ENCODE results near the gene MYEOV. TPM values are rescaled to one million over a fixed set of nuclear protein-coding genes. Genes with fewer than 3 reads are reported as not detected.

MYEOV gene
- not detected for polyA plus RNA-seq (2013, experiment 1 of 4)
- polyA plus RNA-seq (2013, experiment 2 of 4), result not detected
- polyA plus RNA-seq (2013, experiment 3 of 4), result not detected
- polyA plus RNA-seq (2013, experiment 4 of 4), result not detected

DNA sequence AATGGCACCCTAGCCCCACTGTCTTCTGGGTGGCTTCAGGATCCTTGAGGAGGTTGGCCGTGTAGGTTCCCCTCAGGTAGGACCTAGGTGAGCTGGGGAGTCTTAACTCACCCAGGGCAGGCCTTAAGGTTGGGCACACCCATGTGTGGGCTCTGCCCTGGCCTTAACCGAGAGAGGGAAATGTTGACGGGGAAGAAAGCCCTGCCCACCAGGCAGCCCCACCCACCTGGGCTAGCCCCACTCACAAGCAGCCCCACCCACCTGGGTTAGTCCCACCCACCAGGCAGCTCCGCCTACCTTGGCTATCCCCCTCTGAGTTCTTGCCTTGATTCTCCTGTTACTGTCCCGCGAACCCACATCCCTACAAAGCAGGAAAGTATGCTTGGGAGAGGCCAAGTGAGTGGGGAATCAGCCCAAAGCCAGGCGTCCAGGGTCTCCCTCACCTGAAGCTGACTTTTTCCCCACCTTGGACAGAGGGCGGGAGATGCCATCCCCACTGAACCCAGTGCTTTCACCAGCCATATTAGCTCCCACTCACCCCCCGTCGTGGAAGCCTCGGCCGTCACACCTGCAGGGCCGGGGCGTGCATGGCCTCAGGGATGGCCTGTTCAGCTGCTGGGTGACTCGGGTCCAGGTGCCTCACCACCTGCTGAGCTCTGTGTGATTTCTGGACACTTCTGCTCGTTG is at the start of gene MYEOV:
Gene MYEOV, plus strand, starts transcription at position 337 of the 687 bp plus-strand sequence. CDS start 1,200 bp downstream, outside the sequence.
- Histone ChIP-seq H3K27ac (ENCODE audit: insufficient read depth, low read depth, low read length, poor library complexity, severe bottlenecking) (no peak within 1 kb of the TSS), H3K27me3 (ENCODE audit: control insufficient read depth, insufficient read depth, low read length, poor library complexity, severe bottlenecking) (no peaks in the 10 kb centered on the region), H3K4me1 (ENCODE audit: control insufficient read depth, insufficient read depth, low read length) (peaks cover 5% of the 10 kb centered on the region), H3K4me3 (ENCODE audit: insufficient read depth, low read depth, low read length) (no peak within 1 kb of the TSS), H3K36me3 (ENCODE audit: control insufficient read depth, insufficient read depth, low read length) (no peaks in the 10 kb centered on the region), H3K9me3 (ENCODE audit: control insufficient read depth, low read length) (no peaks in the 10 kb centered on the region)
- whole genome bisulfite sequencing, 2 experiments, result 92% methylated on average over 16 of the region's 16 CpGs

DNA sequence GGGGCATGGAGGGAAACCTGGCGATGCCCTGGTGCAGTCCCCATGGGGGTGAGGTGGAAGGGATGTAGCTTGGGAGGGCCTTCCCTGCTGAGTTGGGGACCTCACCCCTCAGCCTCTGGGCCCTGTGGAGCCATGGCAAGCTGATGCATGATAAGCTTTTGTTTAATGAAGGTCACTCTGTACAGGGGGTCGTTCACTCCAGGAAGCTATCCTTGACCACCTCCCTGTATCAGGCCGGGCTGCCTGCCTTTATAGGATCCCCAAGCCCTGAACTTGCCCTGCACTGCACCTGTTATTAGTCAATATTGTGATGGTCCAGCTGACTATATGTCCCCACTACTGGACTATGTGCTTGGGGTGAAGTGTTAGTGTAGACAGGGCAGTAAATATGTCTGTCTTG is 49.7 kb upstream of the MYEOV start:
- 87 to 91% methylated on average over 3 of the region's 3 CpGs for WGBS, 2 experiments

DNA sequence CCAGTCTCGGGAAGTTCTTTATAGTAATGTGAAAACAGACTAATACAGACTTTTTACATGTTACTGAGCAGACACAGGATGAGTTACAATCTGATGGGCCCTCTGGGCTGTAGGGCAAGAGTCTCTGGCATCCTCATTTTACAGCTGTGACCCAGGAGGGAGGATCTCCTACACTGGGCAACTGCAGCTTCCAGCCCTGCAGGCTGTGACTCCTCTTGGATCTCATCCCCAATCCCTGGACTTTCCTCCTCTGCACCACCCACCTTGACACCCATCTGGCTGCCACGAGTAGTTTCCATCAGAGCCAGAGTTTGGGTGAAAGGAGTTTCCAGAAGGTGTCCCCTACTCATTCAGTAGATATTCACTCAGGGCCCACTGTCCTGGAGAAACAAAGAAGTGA is 48.9 kb upstream of the MYEOV start:
- H3K27me3 ChIP-seq (ENCODE audit: control insufficient read depth, insufficient read depth, low read length, poor library complexity, severe bottlenecking), result no peaks in the 10 kb centered on the region
- no peaks in the 10 kb centered on the region for H3K36me3 ChIP-seq (ENCODE audit: control insufficient read depth, insufficient read depth, low read length)
- H3K9me3 ChIP-seq (ENCODE audit: control insufficient read depth, low read length), result no peaks in the 10 kb centered on the region
- 90% methylated on average over 1 of the region's 2 CpGs for WGBS, 2 experiments
- no peak overlapping the region for H3K27ac ChIP-seq (ENCODE audit: insufficient read depth, low read depth, low read length, poor library complexity, severe bottlenecking)
- H3K4me1 ChIP-seq (ENCODE audit: control insufficient read depth, insufficient read depth, low read length), result peaks cover 6% of the 10 kb centered on the region
- no peak overlapping the region for H3K4me3 ChIP-seq (ENCODE audit: insufficient read depth, low read depth, low read length)

More for the DNA sequence above, 49.7 kb upstream of the MYEOV start:
- H3K36me3 ChIP-seq (ENCODE audit: control insufficient read depth, insufficient read depth, low read length), result no peaks in the 10 kb centered on the region
- no peaks in the 10 kb centered on the region for H3K27me3 ChIP-seq (ENCODE audit: control insufficient read depth, insufficient read depth, low read length, poor library complexity, severe bottlenecking)
- H3K4me1 ChIP-seq (ENCODE audit: control insufficient read depth, insufficient read depth, low read length), result no peaks in the 10 kb centered on the region
- H3K9me3 ChIP-seq (ENCODE audit: control insufficient read depth, low read length), result no peaks in the 10 kb centered on the region
- no peak overlapping the region for H3K27ac ChIP-seq (ENCODE audit: insufficient read depth, low read depth, low read length, poor library complexity, severe bottlenecking)
- no peak overlapping the region for H3K4me3 ChIP-seq (ENCODE audit: insufficient read depth, low read depth, low read length)

DNA sequence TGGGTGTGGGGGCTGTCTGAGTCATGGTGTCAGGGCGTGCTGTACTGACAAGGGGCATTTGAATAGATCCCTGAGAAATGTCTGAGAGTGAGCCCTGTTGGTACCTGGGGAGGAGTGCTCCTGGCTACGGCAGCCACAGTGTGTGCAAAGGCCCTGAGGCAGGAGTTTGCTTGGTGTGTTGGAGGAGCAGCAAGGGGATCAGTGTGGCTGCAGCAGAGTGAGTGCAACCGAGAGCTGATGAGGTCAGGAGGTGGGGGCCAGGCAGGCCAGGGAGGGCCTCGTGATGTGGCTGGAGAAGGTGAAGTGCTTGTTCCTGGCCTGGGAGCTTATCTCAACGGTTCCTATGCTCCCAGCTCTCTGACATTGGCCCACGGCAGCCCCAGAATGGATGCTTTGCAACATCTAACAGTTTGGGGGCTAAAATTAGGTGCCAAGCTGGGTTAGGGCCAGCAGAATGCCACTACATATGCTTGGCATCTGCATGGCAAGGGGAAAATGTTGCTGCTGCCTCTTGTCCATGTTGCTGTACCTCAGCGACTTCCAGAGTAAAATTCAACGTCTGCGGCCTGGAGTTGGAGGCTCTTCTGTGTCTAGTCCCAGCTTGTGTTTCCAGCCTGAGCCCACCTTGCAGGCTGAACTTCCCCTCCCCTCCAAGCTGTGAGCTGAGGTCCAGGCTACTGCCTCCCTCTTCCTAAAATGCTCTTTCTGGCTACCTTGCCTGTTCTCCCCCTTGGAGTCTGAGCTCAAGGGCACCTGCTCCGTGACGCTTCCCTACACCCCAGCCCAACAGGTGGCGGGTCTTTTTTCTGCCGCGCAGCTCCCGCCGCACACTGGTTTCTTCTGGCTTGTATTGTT is 48.2 kb upstream of the MYEOV start:
- H3K4me3 ChIP-seq (ENCODE audit: insufficient read depth, low read depth, low read length), result no peak overlapping the region
- H3K4me1 ChIP-seq (ENCODE audit: control insufficient read depth, insufficient read depth, low read length), result peaks cover 7% of the 10 kb centered on the region
- H3K9me3 ChIP-seq (ENCODE audit: control insufficient read depth, low read length), result no peaks in the 10 kb centered on the region
- H3K27ac ChIP-seq (ENCODE audit: insufficient read depth, low read depth, low read length, poor library complexity, severe bottlenecking), result no peak overlapping the region
- H3K36me3 ChIP-seq (ENCODE audit: control insufficient read depth, insufficient read depth, low read length), result no peaks in the 10 kb centered on the region
- WGBS, 2 experiments, result 92 to 93% methylated on average over 16 of the region's 16 CpGs
- no peaks in the 10 kb centered on the region for H3K27me3 ChIP-seq (ENCODE audit: control insufficient read depth, insufficient read depth, low read length, poor library complexity, severe bottlenecking)

GRCh38 chr11:69249311-69250185 is 44.4 kb upstream of the MYEOV start:
- no peaks in the 10 kb centered on the region for H3K9me3 ChIP-seq (ENCODE audit: control insufficient read depth, low read length)
- H3K27ac ChIP-seq (ENCODE audit: insufficient read depth, low read depth, low read length, poor library complexity, severe bottlenecking), result no peak overlapping the region
- no peaks in the 10 kb centered on the region for H3K36me3 ChIP-seq (ENCODE audit: control insufficient read depth, insufficient read depth, low read length)
- H3K27me3 ChIP-seq (ENCODE audit: control insufficient read depth, insufficient read depth, low read length, poor library complexity, severe bottlenecking), result no peaks in the 10 kb centered on the region
- peaks cover 7% of the 10 kb centered on the region for H3K4me1 ChIP-seq (ENCODE audit: control insufficient read depth, insufficient read depth, low read length)
- H3K4me3 ChIP-seq (ENCODE audit: insufficient read depth, low read depth, low read length), result no peak overlapping the region
- WGBS, 2 experiments, result 38 to 41% methylated on average over 35 of the region's 35 CpGs

DNA sequence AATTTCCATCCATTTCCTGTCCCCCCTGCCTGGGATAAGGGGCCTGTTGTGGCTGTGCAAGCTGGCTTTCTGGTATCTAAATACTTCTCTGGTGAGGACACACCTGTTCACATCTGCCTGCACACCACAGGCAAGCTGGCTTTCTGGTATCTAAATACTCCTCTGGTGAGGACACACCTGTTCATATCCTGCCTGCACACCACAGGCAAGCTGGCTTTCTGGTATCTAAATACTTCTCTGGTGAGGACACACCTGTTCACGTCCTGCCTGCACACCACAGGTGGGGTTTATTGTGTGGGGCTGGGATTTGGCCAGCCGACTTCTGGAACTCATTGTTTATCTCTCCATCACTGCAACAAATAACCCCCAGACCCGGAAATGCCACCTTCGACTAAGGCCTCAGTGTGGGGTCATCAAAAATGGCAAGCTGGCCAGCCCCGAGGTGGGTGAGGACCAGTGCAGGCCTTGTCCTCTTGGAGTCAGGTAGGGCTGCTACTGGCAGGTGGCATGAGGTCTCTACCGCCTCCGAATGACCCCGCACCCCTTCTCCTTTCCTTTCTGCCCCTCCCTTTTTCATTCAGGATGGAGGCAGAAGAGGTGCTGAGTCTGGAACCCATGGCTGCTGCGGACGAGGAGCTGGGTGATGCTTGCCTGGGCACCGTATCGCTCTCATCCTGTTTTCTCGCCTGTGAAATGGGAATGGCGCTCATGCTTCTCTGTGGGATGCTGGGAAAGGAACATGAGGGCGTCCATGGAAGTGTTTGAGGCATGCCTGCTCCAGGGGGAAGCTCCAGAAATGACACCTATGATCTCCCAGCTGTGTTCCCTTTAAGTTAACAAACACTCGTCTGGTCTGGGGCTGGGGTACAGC is 43.5 kb upstream of the MYEOV start:
- H3K27me3 ChIP-seq (ENCODE audit: control insufficient read depth, insufficient read depth, low read length, poor library complexity, severe bottlenecking), result no peaks in the 10 kb centered on the region
- H3K36me3 ChIP-seq (ENCODE audit: control insufficient read depth, insufficient read depth, low read length), result no peaks in the 10 kb centered on the region
- H3K9me3 ChIP-seq (ENCODE audit: control insufficient read depth, low read length), result no peaks in the 10 kb centered on the region
- no peak overlapping the region for H3K27ac ChIP-seq (ENCODE audit: insufficient read depth, low read depth, low read length, poor library complexity, severe bottlenecking)
- H3K4me3 ChIP-seq (ENCODE audit: insufficient read depth, low read depth, low read length), result no peak overlapping the region
- H3K4me1 ChIP-seq (ENCODE audit: control insufficient read depth, insufficient read depth, low read length), result peaks cover 7% of the 10 kb centered on the region
- 92% methylated on average over 14 to 16 of the region's 16 CpGs for WGBS, 2 experiments

GRCh38 chr11:69251057-69251393 is 42.9 kb upstream of the MYEOV start:
- no peak overlapping the region for H3K4me3 ChIP-seq (ENCODE audit: insufficient read depth, low read depth, low read length)
- H3K36me3 ChIP-seq (ENCODE audit: control insufficient read depth, insufficient read depth, low read length), result no peaks in the 10 kb centered on the region
- no peak overlapping the region for H3K27ac ChIP-seq (ENCODE audit: insufficient read depth, low read depth, low read length, poor library complexity, severe bottlenecking)
- WGBS, 2 experiments, result 90 to 92% methylated on average over 10 of the region's 10 CpGs
- no peaks in the 10 kb centered on the region for H3K27me3 ChIP-seq (ENCODE audit: control insufficient read depth, insufficient read depth, low read length, poor library complexity, severe bottlenecking)
- H3K4me1 ChIP-seq (ENCODE audit: control insufficient read depth, insufficient read depth, low read length), result peaks cover 7% of the 10 kb centered on the region
- no peaks in the 10 kb centered on the region for H3K9me3 ChIP-seq (ENCODE audit: control insufficient read depth, low read length)

DNA sequence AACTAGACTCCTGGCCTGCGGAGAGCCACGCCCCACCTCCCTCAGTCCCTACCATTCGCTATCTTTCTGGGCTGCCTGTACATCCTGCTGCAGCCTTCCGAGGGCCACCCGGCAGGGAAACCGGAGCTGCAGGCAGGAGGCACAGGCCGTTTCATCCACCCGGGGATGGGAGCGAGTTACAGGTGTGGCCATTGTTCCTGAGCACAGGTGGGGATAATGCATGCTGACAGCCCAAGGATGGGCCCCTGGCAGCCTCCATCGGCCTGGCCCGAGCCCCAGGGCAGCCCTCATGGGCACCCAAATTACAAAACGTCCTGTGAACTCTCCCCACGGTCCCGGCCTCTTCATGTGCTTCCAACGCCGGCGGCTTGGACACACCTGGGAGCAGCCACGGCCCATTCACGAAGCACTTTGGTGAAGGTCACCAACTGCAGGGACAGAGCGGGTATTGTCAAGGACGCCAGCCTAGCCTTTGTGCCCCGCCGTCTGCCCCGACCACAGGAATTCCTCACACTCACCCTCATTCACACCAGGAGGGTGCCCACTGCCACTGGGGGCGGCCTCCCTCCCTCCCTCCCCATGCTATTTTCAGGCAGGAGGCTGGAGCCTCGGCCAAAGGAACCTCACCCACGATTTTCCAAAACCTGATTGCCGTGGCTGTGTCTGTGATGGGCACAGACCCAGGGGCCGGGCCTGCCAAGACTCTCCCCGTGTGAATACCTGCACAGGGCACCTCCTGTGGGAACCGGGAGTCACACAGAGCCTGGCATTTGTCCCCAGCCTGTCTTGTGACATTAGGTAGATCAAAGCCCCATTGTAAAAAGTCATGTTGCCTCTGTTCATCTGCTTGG is 42.1 kb upstream of the MYEOV start:
- H3K27ac ChIP-seq (ENCODE audit: insufficient read depth, low read depth, low read length, poor library complexity, severe bottlenecking), result no peak overlapping the region
- H3K36me3 ChIP-seq (ENCODE audit: control insufficient read depth, insufficient read depth, low read length), result no peaks in the 10 kb centered on the region
- H3K9me3 ChIP-seq (ENCODE audit: control insufficient read depth, low read length), result no peaks in the 10 kb centered on the region
- WGBS, 2 experiments, result 88 to 90% methylated on average over 31 of the region's 31 CpGs
- H3K4me3 ChIP-seq (ENCODE audit: insufficient read depth, low read depth, low read length), result no peak overlapping the region
- H3K27me3 ChIP-seq (ENCODE audit: control insufficient read depth, insufficient read depth, low read length, poor library complexity, severe bottlenecking), result no peaks in the 10 kb centered on the region
- peaks cover 7% of the 10 kb centered on the region for H3K4me1 ChIP-seq (ENCODE audit: control insufficient read depth, insufficient read depth, low read length)

- no peak overlapping the region for H3K4me3 ChIP-seq (ENCODE audit: insufficient read depth, low read depth, low read length)
- no peaks in the 10 kb centered on the region for H3K36me3 ChIP-seq (ENCODE audit: control insufficient read depth, insufficient read depth, low read length)
- H3K4me1 ChIP-seq (ENCODE audit: control insufficient read depth, insufficient read depth, low read length), result peaks cover 7% of the 10 kb centered on the region
- no peaks in the 10 kb centered on the region for H3K27me3 ChIP-seq (ENCODE audit: control insufficient read depth, insufficient read depth, low read length, poor library complexity, severe bottlenecking)
- no peak overlapping the region for H3K27ac ChIP-seq (ENCODE audit: insufficient read depth, low read depth, low read length, poor library complexity, severe bottlenecking)
- H3K9me3 ChIP-seq (ENCODE audit: control insufficient read depth, low read length), result no peaks in the 10 kb centered on the region
- WGBS, 2 experiments, result 89% methylated on average over 9 of the region's 9 CpGs
Measured at GRCh38 chr11:69252490-69252837, 41.5 kb upstream of the MYEOV start.

Data from ectodermal cell (in vitro differentiated cells).